VCaP (cell line): ENCODE data around the gene MMP15.

ENCODE experiments used
- H3K27ac ChIP-seq: fragments of 450-650 bp; 2 replicates; pipeline ENCODE4 v1.5.1; 2017
- TF ChIP-seq, protein P1 (sequence below): fragments of 450-650 bp; conservative IDR thresholded peaks from 2 replicates; pipeline ENCODE4 v1.5.1; 2017; ENCODE audit warnings: mild to moderate bottlenecking, moderate library complexity

Gene MMP15

GRCh38 chr16:58049232-58050185, 24.0 kb downstream of the MMP15 start:
- H3K27ac ChIP-seq = no peak overlapping the region

DNA sequence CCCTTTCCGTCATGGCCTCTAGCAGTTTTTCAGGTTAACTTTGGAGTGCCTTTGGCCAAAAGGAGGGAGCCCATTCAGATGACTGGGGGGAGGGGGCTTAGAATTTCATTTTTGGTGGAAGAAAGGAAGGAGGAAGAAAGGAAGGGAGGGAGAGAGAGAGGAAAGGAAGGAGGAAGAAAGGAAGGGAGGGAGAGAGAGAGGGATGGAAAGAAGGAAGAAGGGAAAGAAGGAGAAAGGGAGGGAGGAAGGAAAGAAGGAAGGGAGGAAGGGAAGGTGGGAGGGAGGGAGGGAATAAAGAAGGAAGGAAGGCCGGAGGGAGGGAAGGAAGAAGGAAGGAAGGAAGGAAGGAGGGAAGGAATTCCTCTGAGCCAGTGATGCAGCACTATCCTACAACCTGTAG, 25.7 kb downstream of the MMP15 start:
- H3K27ac ChIP-seq = no peak overlapping the region
- TF ChIP-seq, protein P1, sequence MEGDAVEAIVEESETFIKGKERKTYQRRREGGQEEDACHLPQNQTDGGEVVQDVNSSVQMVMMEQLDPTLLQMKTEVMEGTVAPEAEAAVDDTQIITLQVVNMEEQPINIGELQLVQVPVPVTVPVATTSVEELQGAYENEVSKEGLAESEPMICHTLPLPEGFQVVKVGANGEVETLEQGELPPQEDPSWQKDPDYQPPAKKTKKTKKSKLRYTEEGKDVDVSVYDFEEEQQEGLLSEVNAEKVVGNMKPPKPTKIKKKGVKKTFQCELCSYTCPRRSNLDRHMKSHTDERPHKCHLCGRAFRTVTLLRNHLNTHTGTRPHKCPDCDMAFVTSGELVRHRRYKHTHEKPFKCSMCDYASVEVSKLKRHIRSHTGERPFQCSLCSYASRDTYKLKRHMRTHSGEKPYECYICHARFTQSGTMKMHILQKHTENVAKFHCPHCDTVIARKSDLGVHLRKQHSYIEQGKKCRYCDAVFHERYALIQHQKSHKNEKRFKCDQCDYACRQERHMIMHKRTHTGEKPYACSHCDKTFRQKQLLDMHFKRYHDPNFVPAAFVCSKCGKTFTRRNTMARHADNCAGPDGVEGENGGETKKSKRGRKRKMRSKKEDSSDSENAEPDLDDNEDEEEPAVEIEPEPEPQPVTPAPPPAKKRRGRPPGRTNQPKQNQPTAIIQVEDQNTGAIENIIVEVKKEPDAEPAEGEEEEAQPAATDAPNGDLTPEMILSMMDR = no peak

More at GRCh38 chr16:58049232-58050185, 24.0 kb downstream of the MMP15 start:
- TF ChIP-seq, protein P1 = no peak

DNA sequence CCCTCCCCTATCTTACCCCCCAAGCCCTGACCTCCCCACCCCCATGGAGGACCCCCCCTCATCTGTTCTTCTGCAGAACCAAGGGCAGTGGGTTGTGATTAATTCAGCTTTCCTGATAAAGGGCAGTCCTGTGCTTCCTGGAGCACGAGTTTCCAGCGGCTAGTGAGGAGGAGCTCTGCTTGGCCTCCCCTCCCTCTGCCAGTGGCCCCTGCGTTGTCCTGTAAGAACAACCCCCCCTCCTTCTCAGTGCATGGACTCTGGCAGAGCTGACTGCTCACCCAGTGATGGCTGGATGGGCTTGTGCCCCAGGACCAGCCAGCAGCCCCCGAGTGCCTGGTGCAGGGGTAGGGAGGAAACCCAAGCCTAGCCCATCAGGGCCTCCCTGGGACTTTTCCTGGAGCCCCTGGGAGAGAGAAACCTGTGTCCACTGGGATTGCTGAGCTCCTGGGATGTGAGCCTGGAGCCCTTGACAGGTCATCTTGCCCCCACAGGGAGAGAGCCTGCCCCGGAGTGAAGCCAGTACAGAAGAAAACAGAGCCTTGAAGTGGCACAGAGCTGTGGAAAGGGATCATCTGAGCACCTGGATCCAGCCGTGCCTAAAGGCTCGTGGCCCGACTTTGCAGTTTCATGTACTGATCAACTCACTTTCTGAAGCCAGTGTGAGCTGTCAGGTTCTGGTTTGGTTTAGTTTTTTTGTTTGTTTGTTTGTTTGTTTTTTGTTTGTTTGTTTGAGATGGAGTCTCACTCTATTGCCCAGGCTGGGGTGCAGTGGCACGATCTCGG, 26.5 kb downstream of the MMP15 start:
- H3K27ac ChIP-seq = no peak overlapping the region
- TF ChIP-seq, protein P1 = no peak

- H3K27ac ChIP-seq = no peak overlapping the region
- TF ChIP-seq, protein P1 = no peak
Measured at GRCh38 chr16:58053682-58054005, 28.1 kb downstream of the MMP15 start.

DNA sequence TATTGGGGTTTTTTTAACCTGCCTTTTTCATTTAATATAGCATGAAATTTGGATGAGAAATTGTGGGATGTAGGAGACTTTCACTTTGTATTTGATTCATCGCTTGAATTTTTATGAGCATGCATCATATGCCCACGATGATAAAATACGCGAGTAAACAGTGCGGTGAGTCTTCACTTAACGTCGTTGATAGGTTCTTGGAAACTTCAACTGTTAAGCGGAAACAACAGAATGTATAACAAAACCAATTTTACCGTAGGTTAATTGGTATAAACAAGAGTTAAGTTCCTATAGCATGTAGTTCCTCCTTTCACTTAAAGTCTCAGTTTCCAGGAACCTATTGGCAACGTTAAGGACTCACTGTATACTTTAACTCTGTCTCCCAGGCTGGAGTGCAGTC, 28.7 kb downstream of the MMP15 start:
- H3K27ac ChIP-seq = no peak overlapping the region
- TF ChIP-seq, protein P1 = no peak

DNA sequence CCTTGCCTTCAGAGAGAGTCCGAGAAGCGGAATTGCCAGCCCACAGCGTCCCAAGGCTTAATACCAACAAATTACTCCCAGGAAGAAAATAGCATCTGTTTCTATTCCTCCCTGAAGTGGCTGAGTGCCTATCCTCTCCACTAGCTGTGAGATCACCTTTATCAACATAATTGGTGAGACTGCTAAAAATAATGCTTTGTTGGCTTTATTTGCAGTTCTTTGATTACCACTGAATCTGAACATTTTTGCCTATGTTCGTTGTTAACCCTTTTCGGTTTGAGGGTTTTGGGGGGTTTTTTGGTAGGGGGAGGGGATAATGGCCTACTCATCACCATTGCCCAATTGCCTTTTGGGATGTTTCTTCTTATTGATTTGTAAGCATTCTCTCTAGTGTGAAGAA, 31.0 kb downstream of the MMP15 start:
- TF ChIP-seq, protein P1 = no peak

GRCh38 chr16:58057121-58057520, 31.6 kb downstream of the MMP15 start:
- TF ChIP-seq, protein P1 = no peak
- no peak overlapping the region for H3K27ac ChIP-seq

More for the DNA sequence above, 31.0 kb downstream of the MMP15 start:
- H3K27ac ChIP-seq = no peak overlapping the region
